HEK293T (cell line): Measurements from ENCODE around the gene MMP11.

Source experiments
- BHLHE40 ChIP-seq: fragments of 450-650 bp; IDR thresholded peaks from 2 replicates; pipeline ENCODE4 v1.6.1; 2016; ENCODE audit warnings: mild to moderate bottlenecking, moderate library complexity, borderline replicate concordance
- FOXA1 ChIP-seq: fragments of 450-650 bp; IDR thresholded peaks from 2 replicates; pipeline ENCODE4 v1.6.1; 2016; ENCODE audit warnings: mild to moderate bottlenecking
- FOXK2 ChIP-seq: fragments of 450-650 bp; IDR thresholded peaks from 2 replicates; pipeline ENCODE4 v1.6.1; 2016; ENCODE audit warnings: mild to moderate bottlenecking
- FOXM1 ChIP-seq: fragments of 450-650 bp; IDR thresholded peaks from 2 replicates; pipeline ENCODE4 v1.6.1; 2017; ENCODE audit warnings: mild to moderate bottlenecking, borderline replicate concordance
- L3MBTL2 ChIP-seq: fragments of 450-650 bp; conservative IDR thresholded peaks from 2 replicates; pipeline ENCODE4 v1.6.1; 2016; ENCODE audit warnings: mild to moderate bottlenecking
- SP1 ChIP-seq: fragments of 450-650 bp; IDR thresholded peaks from 2 replicates; pipeline ENCODE4 v1.6.1; 2017
- SUZ12 ChIP-seq: fragments of 450-650 bp; IDR thresholded peaks from 2 replicates; pipeline ENCODE4 v1.6.1; 2016; ENCODE audit warnings: mild to moderate bottlenecking
- TARDBP ChIP-seq: fragments of 450-650 bp; IDR thresholded peaks from 2 replicates; pipeline ENCODE4 v1.6.1; 2016
- ZNF384 ChIP-seq: fragments of 450-650 bp; IDR thresholded peaks from 2 replicates; pipeline ENCODE4 v1.6.1; 2016

- TF ChIP-seq BHLHE40 (no peak), FOXA1 (no peak), FOXK2 (no peak), SUZ12 (no peak), SP1 (no peak), L3MBTL2 (no peak), FOXM1 (no peak), TARDBP (no peak), ZNF384 (no peak)
These were observed 17.5 kb upstream of the MMP11 start for GRCh38 chr22:23754980-23755636.
